ENCODE results near the gene ZNF283. TPM values are rescaled to one million over a fixed set of nuclear protein-coding genes. Genes with fewer than 3 reads are reported as not detected.

Gene ZNF283
- total and polyA plus RNA-seq, 9 of the 15 experiments (the other 6 are each of a cell fraction or from before 2014, with no cell fraction given): 6.0 to 19.5 (median 9.8) TPM

DNA sequence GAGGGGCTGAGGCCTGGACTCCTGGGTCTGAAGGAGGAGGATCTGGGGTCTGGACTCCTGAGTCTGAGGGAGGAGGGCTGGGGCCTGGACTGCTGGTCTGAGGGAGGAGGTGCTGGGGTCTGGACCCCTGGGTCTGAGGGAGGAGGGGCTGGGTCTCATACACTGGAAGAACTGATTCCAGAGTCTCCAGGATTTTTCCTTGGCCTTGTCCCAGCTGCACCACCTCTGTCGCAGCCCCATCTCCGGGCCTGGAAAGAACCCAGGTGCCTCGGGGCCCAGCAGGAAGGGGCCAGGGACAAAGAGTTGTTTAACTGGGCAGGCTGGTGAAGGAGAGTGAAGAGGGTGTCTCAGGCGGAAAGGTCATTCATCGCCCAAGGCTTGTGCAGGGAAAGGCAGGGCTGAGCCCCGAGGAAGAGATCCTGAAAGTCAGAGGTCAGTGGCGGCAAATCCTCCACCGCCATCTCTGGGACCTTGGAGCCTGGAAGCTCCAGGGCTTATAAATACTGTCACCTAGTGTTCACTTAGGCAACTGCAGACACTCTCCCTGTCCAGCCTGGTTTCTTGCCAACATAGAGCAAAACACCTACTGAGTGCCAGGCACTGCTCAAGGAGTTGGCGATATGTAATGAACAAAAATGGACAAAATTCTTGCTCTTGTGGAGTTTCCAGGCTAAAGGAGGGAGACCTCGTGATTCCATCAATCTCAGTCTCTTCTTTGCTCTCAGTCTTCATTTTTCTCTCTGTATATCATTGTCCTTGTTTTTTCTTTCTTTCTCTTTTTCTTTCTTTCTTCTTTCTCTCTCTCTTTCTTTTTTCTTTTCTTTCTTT is 41.9 kb upstream of the ZNF283 start (continued):
- TF ChIP-seq, protein P1, sequence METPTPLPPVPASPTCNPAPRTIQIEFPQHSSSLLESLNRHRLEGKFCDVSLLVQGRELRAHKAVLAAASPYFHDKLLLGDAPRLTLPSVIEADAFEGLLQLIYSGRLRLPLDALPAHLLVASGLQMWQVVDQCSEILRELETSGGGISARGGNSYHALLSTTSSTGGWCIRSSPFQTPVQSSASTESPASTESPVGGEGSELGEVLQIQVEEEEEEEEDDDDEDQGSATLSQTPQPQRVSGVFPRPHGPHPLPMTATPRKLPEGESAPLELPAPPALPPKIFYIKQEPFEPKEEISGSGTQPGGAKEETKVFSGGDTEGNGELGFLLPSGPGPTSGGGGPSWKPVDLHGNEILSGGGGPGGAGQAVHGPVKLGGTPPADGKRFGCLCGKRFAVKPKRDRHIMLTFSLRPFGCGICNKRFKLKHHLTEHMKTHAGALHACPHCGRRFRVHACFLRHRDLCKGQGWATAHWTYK (CRISPR knock-in tag; IDR thresholded peaks at IDR 0.05): no peak
- no peak for TF ChIP-seq ZBTB8A (IDR thresholded peaks at IDR 0.05; ENCODE audit: partially characterized antibody)
- no peak for TF ChIP-seq KHSRP (IDR thresholded peaks at IDR 0.05)
- TF ChIP-seq ZNF143 (CRISPR knock-in tag; IDR thresholded peaks at IDR 0.05): no peak
- no peak for TF ChIP-seq NELFE (IDR thresholded peaks at IDR 0.05; ENCODE audit: insufficient read depth, insufficient read length)
- 0 out of 2 replicates have a peak, but pooled peaks have one; percentile 48 for TF ChIP-seq E2F3 (CRISPR knock-in tag; IDR thresholded peaks at IDR 0.05)
- no peak for TF ChIP-seq MTA1 (IDR thresholded peaks at IDR 0.05; ENCODE audit: borderline replicate concordance)
- 0 out of 2 replicates have a peak, but pooled peaks have one; percentile 36 for TF ChIP-seq NBN (IDR thresholded peaks at IDR 0.05; ENCODE audit: low read depth)
- no peak for TF ChIP-seq PYGO2 (tag; IDR thresholded peaks at IDR 0.05)
- no peak for TF ChIP-seq RBM14 (IDR thresholded peaks at IDR 0.05; ENCODE audit: borderline replicate concordance, insufficient read depth, low read depth, low read length)
- TF ChIP-seq, protein P2, sequence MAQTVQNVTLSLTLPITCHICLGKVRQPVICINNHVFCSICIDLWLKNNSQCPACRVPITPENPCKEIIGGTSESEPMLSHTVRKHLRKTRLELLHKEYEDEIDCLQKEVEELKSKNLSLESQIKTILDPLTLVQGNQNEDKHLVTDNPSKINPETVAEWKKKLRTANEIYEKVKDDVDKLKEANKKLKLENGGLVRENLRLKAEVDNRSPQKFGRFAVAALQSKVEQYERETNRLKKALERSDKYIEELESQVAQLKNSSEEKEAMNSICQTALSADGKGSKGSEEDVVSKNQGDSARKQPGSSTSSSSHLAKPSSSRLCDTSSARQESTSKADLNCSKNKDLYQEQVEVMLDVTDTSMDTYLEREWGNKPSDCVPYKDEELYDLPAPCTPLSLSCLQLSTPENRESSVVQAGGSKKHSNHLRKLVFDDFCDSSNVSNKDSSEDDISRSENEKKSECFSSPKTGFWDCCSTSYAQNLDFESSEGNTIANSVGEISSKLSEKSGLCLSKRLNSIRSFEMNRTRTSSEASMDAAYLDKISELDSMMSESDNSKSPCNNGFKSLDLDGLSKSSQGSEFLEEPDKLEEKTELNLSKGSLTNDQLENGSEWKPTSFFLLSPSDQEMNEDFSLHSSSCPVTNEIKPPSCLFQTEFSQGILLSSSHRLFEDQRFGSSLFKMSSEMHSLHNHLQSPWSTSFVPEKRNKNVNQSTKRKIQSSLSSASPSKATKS (CRISPR knock-in tag; IDR thresholded peaks at IDR 0.05): no peak
- TF ChIP-seq, protein P3, sequence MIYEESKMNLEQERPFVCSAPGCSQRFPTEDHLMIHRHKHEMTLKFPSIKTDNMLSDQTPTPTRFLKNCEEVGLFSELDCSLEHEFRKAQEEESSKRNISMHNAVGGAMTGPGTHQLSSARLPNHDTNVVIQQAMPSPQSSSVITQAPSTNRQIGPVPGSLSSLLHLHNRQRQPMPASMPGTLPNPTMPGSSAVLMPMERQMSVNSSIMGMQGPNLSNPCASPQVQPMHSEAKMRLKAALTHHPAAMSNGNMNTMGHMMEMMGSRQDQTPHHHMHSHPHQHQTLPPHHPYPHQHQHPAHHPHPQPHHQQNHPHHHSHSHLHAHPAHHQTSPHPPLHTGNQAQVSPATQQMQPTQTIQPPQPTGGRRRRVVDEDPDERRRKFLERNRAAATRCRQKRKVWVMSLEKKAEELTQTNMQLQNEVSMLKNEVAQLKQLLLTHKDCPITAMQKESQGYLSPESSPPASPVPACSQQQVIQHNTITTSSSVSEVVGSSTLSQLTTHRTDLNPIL (CRISPR knock-in tag; IDR thresholded peaks at IDR 0.05): no peak
- TF ChIP-seq CCNT2 (IDR thresholded peaks at IDR 0.05; ENCODE audit: borderline replicate concordance, extremely low read depth, insufficient read length, low read depth, low read length): no peak
- TF ChIP-seq NFIC (IDR thresholded peaks at IDR 0.05): peak; percentile 82
- TF ChIP-seq, protein P4, sequence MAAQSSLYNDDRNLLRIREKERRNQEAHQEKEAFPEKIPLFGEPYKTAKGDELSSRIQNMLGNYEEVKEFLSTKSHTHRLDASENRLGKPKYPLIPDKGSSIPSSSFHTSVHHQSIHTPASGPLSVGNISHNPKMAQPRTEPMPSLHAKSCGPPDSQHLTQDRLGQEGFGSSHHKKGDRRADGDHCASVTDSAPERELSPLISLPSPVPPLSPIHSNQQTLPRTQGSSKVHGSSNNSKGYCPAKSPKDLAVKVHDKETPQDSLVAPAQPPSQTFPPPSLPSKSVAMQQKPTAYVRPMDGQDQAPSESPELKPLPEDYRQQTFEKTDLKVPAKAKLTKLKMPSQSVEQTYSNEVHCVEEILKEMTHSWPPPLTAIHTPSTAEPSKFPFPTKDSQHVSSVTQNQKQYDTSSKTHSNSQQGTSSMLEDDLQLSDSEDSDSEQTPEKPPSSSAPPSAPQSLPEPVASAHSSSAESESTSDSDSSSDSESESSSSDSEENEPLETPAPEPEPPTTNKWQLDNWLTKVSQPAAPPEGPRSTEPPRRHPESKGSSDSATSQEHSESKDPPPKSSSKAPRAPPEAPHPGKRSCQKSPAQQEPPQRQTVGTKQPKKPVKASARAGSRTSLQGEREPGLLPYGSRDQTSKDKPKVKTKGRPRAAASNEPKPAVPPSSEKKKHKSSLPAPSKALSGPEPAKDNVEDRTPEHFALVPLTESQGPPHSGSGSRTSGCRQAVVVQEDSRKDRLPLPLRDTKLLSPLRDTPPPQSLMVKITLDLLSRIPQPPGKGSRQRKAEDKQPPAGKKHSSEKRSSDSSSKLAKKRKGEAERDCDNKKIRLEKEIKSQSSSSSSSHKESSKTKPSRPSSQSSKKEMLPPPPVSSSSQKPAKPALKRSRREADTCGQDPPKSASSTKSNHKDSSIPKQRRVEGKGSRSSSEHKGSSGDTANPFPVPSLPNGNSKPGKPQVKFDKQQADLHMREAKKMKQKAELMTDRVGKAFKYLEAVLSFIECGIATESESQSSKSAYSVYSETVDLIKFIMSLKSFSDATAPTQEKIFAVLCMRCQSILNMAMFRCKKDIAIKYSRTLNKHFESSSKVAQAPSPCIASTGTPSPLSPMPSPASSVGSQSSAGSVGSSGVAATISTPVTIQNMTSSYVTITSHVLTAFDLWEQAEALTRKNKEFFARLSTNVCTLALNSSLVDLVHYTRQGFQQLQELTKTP (IDR thresholded peaks at IDR 0.05; ENCODE audit: low read depth in 1 of 2, partially characterized antibody in 2 of 2): peak in 1 of 2 experiments; percentile 17
- TF ChIP-seq MAZ (CRISPR knock-in tag; conservative IDR thresholded peaks at IDR 0.05 in 1 of 2, IDR thresholded peaks at IDR 0.05 in 1 of 2): peak in 1 of 2 experiments; percentile 52; a peak in 1 of 4 replicates
- no peak for TF ChIP-seq CHD2 (IDR thresholded peaks at IDR 0.05; ENCODE audit: low read depth, low read length)
- peak; percentile 55; the same call in 1 of the 2 replicates for TF ChIP-seq SP1 (CRISPR knock-in tag; IDR thresholded peaks at IDR 0.05)

All from K562 (cell line).